CD14-positive monocyte (primary cell): Measurements from ENCODE around the gene SYNPO2. TPM values are rescaled to one million over a fixed set of nuclear protein-coding genes. Genes with fewer than 3 reads are reported as not detected.
"Not testable (repeated sequence)": the region's sequence is repeated elsewhere in the genome, so short reads cannot be mapped to it uniquely, and the experiment has no call there.

ENCODE experiments used
- DNase-seq, 3 donors: peaks; one replicate each; pipeline ENCODE4 v3.0.0-alpha.2; 2011 to 2022
- H2AFZ ChIP-seq: 2 replicates; pipeline ENCODE4 v1.6.0; 2012; ENCODE audit warnings: mild to moderate bottlenecking, low read depth, low read length, inconsistent platforms; ENCODE audit not compliant: insufficient read depth, poor library complexity, severe bottlenecking
- H3K27ac ChIP-seq, 2 donors: 1 replicate in 1 of 2; 2 replicates in 1 of 2; pipeline ENCODE4 v1.5.1; 2012 to 2013; ENCODE audit warnings: low read length in 2 of 2, control low read depth in 1 of 2, inconsistent platforms in 1 of 2, low read depth in 1 of 2, mild to moderate bottlenecking in 1 of 2
- H3K27me3 ChIP-seq, 2 donors: one replicate each; pipeline versions ENCODE4 v1.6.0 to v1.6.1; 2011 to 2013; ENCODE audit warnings: low read length in 2 of 2; ENCODE audit not compliant: control insufficient read depth in 2 of 2, insufficient read depth in 2 of 2
- H3K36me3 ChIP-seq, 2 donors: replicated peaks in 1 of 2; 1 replicate in 1 of 2; 2 replicates in 1 of 2; pipeline versions ENCODE4 v1.5.1 to v1.6.1; 2012 to 2013; ENCODE audit warnings: low read length in 2 of 2, control low read depth in 1 of 2, inconsistent platforms in 1 of 2, mild to moderate bottlenecking in 1 of 2; ENCODE audit not compliant: insufficient read depth in 2 of 2, control insufficient read depth in 1 of 2
- H3K4me1 ChIP-seq, 2 donors: 1 replicate in 1 of 2; 2 replicates in 1 of 2; pipeline versions ENCODE4 v1.5.1 to v1.6.1; 2012 to 2013; ENCODE audit warnings: low read length in 2 of 2, control low read depth in 1 of 2, inconsistent platforms in 1 of 2, mild to moderate bottlenecking in 1 of 2, moderate library complexity in 1 of 2; ENCODE audit not compliant: insufficient read depth in 2 of 2, control insufficient read depth in 1 of 2
- H3K4me2 ChIP-seq: replicated peaks from 2 replicates; pipeline ENCODE3; 2012; ENCODE audit warnings: low read length, moderate library complexity, mild to moderate bottlenecking; ENCODE audit not compliant: poor library complexity, severe bottlenecking; ENCODE audit errors: extremely low read depth
- H3K4me3 ChIP-seq, 3 experiments: fragments of 200-600 bp in 1 of 3; sonication (generic) in 1 of 3; replicated peaks in 1 of 3; 1 replicate in 2 of 3; 2 replicates in 1 of 3; pipeline ENCODE4 v1.5.1; 2011 to 2013; ENCODE audit warnings: low read length in 3 of 3, mild to moderate bottlenecking in 3 of 3, control low read depth in 2 of 3, low read depth in 2 of 3, inconsistent platforms in 1 of 3, moderate library complexity in 1 of 3
- H3K79me2 ChIP-seq: 2 replicates; pipeline ENCODE4 v1.6.0; 2012; ENCODE audit warnings: mild to moderate bottlenecking, control low read depth, inconsistent platforms, low read length, moderate library complexity; ENCODE audit not compliant: insufficient read depth
- H3K9ac ChIP-seq: 2 replicates; pipeline ENCODE4 v1.6.0; 2017; ENCODE audit warnings: low read length, mild to moderate bottlenecking; ENCODE audit not compliant: insufficient read depth, poor library complexity, severe bottlenecking
- H3K9me3 ChIP-seq, 2 donors: replicated peaks in 1 of 2; 1 replicate in 1 of 2; 2 replicates in 1 of 2; pipeline versions ENCODE4 v1.5.1 to v1.6.1; 2012 to 2013; ENCODE audit warnings: low read length in 2 of 2, control low read depth in 1 of 2; ENCODE audit not compliant: control insufficient read depth in 1 of 2, insufficient read depth in 1 of 2
- H4K20me1 ChIP-seq: 2 replicates; pipeline ENCODE4 v1.6.0; 2012; ENCODE audit warnings: mild to moderate bottlenecking, low read length, control low read depth, moderate library complexity; ENCODE audit not compliant: insufficient read depth
- H3K27ac Mint-ChIP-seq, 7 donors: one replicate each; pipeline ENCODE4 v1.8.0; 2020; ENCODE audit warnings: mild to moderate bottlenecking in 7 of 7, mixed read lengths in 7 of 7, moderate library complexity in 6 of 7, inconsistent platforms in 2 of 7
- H3K27me3 Mint-ChIP-seq, 3 donors: one replicate each; pipeline ENCODE4 v1.8.0; 2021 to 2022; ENCODE audit warnings: low read depth in 3 of 3, mild to moderate bottlenecking in 3 of 3, mixed read lengths in 3 of 3, moderate library complexity in 3 of 3, inconsistent platforms in 1 of 3
- H3K36me3 Mint-ChIP-seq, 2 donors: one replicate each; pipeline ENCODE4 v1.8.0; 2020; ENCODE audit warnings: mixed read lengths in 2 of 2, inconsistent platforms in 1 of 2, mild to moderate bottlenecking in 1 of 2
- H3K4me1 Mint-ChIP-seq: one replicate; pipeline ENCODE4 v1.8.0; 2020; ENCODE audit warnings: mild to moderate bottlenecking, mixed read lengths
- H3K4me3 Mint-ChIP-seq, 2 donors: one replicate each; pipeline ENCODE4 v1.8.0; 2020; ENCODE audit warnings: mild to moderate bottlenecking in 2 of 2, mixed read lengths in 2 of 2, moderate library complexity in 1 of 2
- H3K9me3 Mint-ChIP-seq, 7 donors: one replicate each; pipeline ENCODE4 v1.8.0; 2020 to 2022; ENCODE audit warnings: mixed read lengths in 7 of 7, mild to moderate bottlenecking in 6 of 7, moderate library complexity in 6 of 7, inconsistent platforms in 2 of 7
- WGBS: methylation state at CpG from one replicate; pipeline ENCODE4 v1.1.5; 2013; ENCODE audit warnings: missing lambda C conversion rate; ENCODE audit not compliant: insufficient coverage; 5-methylcytosine and 5-hydroxymethylcytosine counted together
- intact Hi-C, 2 donors: fragments of 100-400 bp; cut with micrococcal nuclease; formaldehyde crosslinking; loops; one replicate each; pipeline versions ENCODE4 v1.15.0 to v1.15.1; 2023
- polyA plus RNA-seq, 3 donors: library from polyadenylated mRNA; depleted of rRNA in 1 of 3; unstranded in 2 of 3; stranded (reverse) in 1 of 3; fragments of 300-500 nt in 2 of 3; fragments of >200 nt in 1 of 3; fragmentation: Illumina TruSeq in 2 of 3; gene quantifications; 1 replicate in 2 of 3; 2 replicates in 1 of 3; pipeline ENCODE4 v1.2.3, GENCODE V29; 2012 to 2021
- TF ChIP-seq, protein P1 (sequence below): fragments of 200-600 bp; IDR thresholded peaks from one replicate; pipeline ENCODE4 v1.8.0; 2022; ENCODE audit warnings: antibody characterized with exemption, mild to moderate bottlenecking

The SYNPO2 gene
- polyA plus RNA-seq, 3 donors: 0.04 TPM; not detected in 2

DNA sequence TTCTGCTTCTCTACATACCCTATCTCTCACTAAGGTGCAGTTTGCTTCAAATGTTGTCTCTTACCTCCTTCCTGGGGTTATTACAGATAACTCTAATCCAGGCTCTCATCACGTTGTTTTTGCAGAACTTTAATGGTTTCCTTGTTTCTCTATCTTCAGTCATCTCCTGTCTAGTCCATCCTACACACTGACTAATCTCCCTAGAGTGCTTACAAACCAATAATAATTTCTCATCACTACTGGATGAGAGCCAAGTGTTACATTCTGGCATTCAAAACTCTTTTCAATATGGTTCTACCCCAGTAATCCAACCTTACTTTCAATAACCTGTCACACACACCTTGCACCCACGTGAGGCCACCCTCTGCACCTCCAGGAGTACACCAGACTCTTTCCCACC, 86.1 kb downstream of the SYNPO2 start:
- no peak overlapping the region for H3K4me2 ChIP-seq

DNA sequence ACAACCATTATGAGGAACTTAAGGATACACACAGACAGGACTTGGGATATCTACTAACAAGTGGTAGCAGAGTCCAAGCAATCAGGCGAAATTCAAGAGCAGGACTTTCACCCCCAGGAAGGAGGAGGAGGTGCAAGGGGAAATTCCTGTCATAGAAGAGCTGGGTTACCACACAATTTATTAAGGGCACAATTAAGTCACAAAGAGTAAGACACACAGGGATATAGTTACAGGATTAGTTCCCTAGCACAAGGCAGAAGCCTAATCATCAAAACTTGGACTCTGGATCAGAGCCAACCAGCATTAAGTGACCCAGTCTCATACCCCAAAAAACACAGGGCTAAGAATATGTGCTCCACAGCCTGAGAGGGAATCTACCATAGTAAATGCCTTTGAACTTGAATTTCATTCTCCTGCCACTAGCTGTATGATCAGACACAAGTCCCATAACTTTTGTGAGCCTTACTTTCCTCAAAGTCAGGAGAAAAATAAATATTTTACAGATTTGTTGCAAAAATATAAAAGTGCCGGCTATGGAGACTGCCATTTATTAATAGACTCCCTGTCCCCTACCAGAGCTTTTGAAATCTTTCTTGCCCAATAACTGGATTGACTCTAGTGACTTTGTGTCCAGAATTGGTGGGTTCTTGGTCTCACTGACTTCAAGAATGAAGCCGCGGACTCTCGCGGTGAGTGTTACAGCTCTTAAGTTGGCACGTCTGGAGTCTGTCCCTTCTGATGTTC, 87.0 kb downstream of the SYNPO2 start:
- no peak overlapping the region for H2AFZ ChIP-seq
- no peaks in the 10 kb centered on the region for H3K9me3 Mint-ChIP-seq

More for the DNA sequence above, 86.1 kb downstream of the SYNPO2 start:
- Mint-ChIP-seq H3K27me3 (peaks cover 0 to 2% (median 0%) of the 10 kb centered on the region in 3 donors), H3K9me3 (no peaks in the 10 kb centered on the region), H3K4me3 (no peak overlapping the region), H3K4me1 (no peaks in the 10 kb centered on the region), H3K36me3 (no peaks in the 10 kb centered on the region), H3K27ac (no peak overlapping the region)
- intact Hi-C loops: loop anchor here in 1 of 2 donors (10.0 kb wide), 1 partner anchor 650 kb away; the partner anchor contains the start of gene PDE5A
- no peak for DNase-seq
- TF ChIP-seq, protein P1, sequence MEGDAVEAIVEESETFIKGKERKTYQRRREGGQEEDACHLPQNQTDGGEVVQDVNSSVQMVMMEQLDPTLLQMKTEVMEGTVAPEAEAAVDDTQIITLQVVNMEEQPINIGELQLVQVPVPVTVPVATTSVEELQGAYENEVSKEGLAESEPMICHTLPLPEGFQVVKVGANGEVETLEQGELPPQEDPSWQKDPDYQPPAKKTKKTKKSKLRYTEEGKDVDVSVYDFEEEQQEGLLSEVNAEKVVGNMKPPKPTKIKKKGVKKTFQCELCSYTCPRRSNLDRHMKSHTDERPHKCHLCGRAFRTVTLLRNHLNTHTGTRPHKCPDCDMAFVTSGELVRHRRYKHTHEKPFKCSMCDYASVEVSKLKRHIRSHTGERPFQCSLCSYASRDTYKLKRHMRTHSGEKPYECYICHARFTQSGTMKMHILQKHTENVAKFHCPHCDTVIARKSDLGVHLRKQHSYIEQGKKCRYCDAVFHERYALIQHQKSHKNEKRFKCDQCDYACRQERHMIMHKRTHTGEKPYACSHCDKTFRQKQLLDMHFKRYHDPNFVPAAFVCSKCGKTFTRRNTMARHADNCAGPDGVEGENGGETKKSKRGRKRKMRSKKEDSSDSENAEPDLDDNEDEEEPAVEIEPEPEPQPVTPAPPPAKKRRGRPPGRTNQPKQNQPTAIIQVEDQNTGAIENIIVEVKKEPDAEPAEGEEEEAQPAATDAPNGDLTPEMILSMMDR: no peak
- Histone ChIP-seq H3K4me3 (no peak overlapping the region), H3K27me3 (no peaks in the 10 kb centered on the region), H3K36me3 (no peaks in the 10 kb centered on the region), H3K4me1 (no peaks in the 10 kb centered on the region), H3K79me2 (no peaks in the 10 kb centered on the region), H2AFZ (no peak overlapping the region), H3K9ac (no peak overlapping the region), H4K20me1 (no peaks in the 10 kb centered on the region), H3K27ac (no peak overlapping the region), H3K9me3 (no peaks in the 10 kb centered on the region)
- 56% methylated on average over 2 of the region's 2 CpGs for WGBS

DNA sequence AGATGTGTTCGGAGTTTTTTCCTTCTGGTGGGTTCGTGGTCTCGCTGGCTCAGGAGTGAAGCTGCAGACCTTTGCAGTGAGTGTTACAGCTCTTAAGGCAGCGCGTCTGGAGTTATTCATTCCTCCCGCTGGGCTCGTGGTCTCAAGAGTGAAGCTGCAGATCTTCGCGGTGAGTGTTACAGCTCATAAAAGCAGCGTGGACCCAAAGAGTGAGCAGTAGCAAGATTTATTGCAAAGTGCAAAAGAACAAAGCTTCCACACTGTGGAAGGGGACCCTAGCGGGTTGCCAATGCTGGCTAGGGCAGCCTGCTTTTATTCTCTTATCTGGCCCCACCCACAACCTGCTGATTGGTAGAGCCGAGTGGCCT, 87.5 kb downstream of the SYNPO2 start:
- H3K9ac ChIP-seq, H3K27ac Mint-ChIP-seq, H4K20me1 ChIP-seq, H3K4me1 ChIP-seq, H3K4me1 Mint-ChIP-seq, H3K27me3 ChIP-seq, H3K27me3 Mint-ChIP-seq, H3K4me2 ChIP-seq, H3K4me3 Mint-ChIP-seq, DNase-seq, H3K36me3 Mint-ChIP-seq, H3K9me3 ChIP-seq, H3K36me3 ChIP-seq, H3K9me3 Mint-ChIP-seq, H3K4me3 ChIP-seq, H2AFZ ChIP-seq, H3K79me2 ChIP-seq, H3K27ac ChIP-seq: not testable (repeated sequence)
- intact Hi-C loops: loop anchor here in 1 of 2 donors (10.0 kb wide), 1 partner anchor 649 kb away; the partner anchor contains the start of gene PDE5A
- WGBS: 94% methylated on average over 9 of the region's 12 CpGs

More for the DNA sequence above, 87.0 kb downstream of the SYNPO2 start:
- Histone ChIP-seq H3K36me3 (no peaks in the 10 kb centered on the region), H3K4me1 (no peaks in the 10 kb centered on the region), H3K4me2 (no peak overlapping the region), H3K9me3 (no peaks in the 10 kb centered on the region), H3K27ac (no peak overlapping the region), H3K27me3 (no peaks in the 10 kb centered on the region), H3K9ac (no peak overlapping the region), H3K4me3 (no peak overlapping the region), H3K79me2 (no peaks in the 10 kb centered on the region), H4K20me1 (no peaks in the 10 kb centered on the region)
- H3K4me1 Mint-ChIP-seq: no peaks in the 10 kb centered on the region
- H3K27me3 Mint-ChIP-seq: peaks cover 0 to 2% (median 0%) of the 10 kb centered on the region in 3 donors
- no peak for DNase-seq
- 100% methylated on average over 2 of the region's 7 CpGs for WGBS
- H3K36me3 Mint-ChIP-seq: no peaks in the 10 kb centered on the region
- intact Hi-C loops: loop anchor here in 1 of 2 donors (10.0 kb wide), 1 partner anchor 649 kb away; the partner anchor contains the start of gene PDE5A
- no peak overlapping the region for H3K4me3 Mint-ChIP-seq
- TF ChIP-seq, protein P1: no peak
- peak overlapping the region in 1 of 7 donors; percentile 52 for H3K27ac Mint-ChIP-seq
